Mesodermal cell (in vitro differentiated cells): ENCODE results near the gene MLN.

Source experiments
- H3K27ac ChIP-seq: 2 replicates; pipeline ENCODE4 v1.7.0; 2013; ENCODE audit warnings: mild to moderate bottlenecking, low read depth, low read length, moderate library complexity; ENCODE audit not compliant: severe bottlenecking
- H3K36me3 ChIP-seq: 2 replicates; pipeline ENCODE4 v1.7.1; 2013; ENCODE audit warnings: mild to moderate bottlenecking, low read length, moderate library complexity; ENCODE audit not compliant: control insufficient read depth, insufficient read depth
- H3K4me1 ChIP-seq: one replicate; pipeline ENCODE4 v1.7.1; 2013; ENCODE audit warnings: mild to moderate bottlenecking, low read length; ENCODE audit not compliant: insufficient read depth, control insufficient read depth, poor library complexity, severe bottlenecking
- H3K4me3 ChIP-seq: 2 replicates; pipeline ENCODE4 v1.7.0; 2013; ENCODE audit warnings: low read length, control low read depth, mild to moderate bottlenecking; ENCODE audit not compliant: insufficient read depth, poor library complexity, severe bottlenecking; ENCODE audit errors: extremely low read depth
- H3K9me3 ChIP-seq: 2 replicates; pipeline ENCODE4 v1.7.1; 2013; ENCODE audit warnings: mild to moderate bottlenecking, low read length, moderate library complexity; ENCODE audit not compliant: control insufficient read depth
- WGBS, 2 experiments: methylation state at CpG; one replicate each; pipeline ENCODE4 v1.1.5; 2013; ENCODE audit warnings: missing lambda C conversion rate in 2 of 2; ENCODE audit not compliant: insufficient coverage in 2 of 2; 5-methylcytosine and 5-hydroxymethylcytosine counted together

Gene MLN

GRCh38 chr6:33750244-33750991 lies 53.4 kb downstream of the MLN start:
- H3K27ac ChIP-seq: no peak overlapping the region
- 88 to 90% methylated on average over 7 of the region's 11 CpGs for WGBS, 2 experiments

GRCh38 chr6:33749401-33749800 lies 54.4 kb downstream of the MLN start:
- Histone ChIP-seq H3K4me3 (no peak overlapping the region), H3K27ac (no peak overlapping the region), H3K4me1 (peaks cover 34% of the 10 kb centered on the region), H3K9me3 (no peaks in the 10 kb centered on the region), H3K36me3 (no peaks in the 10 kb centered on the region)
- 73 to 78% methylated on average over 4 to 6 of the region's 7 CpGs for WGBS, 2 experiments

More at GRCh38 chr6:33750244-33750991, 53.4 kb downstream of the MLN start:
- Histone ChIP-seq H3K9me3 (no peaks in the 10 kb centered on the region), H3K36me3 (no peaks in the 10 kb centered on the region), H3K4me3 (no peak overlapping the region), H3K4me1 (peaks cover 24% of the 10 kb centered on the region)

- Histone ChIP-seq H3K4me1 (peaks cover 38% of the 10 kb centered on the region), H3K36me3 (no peaks in the 10 kb centered on the region), H3K27ac (no peak overlapping the region), H3K9me3 (no peaks in the 10 kb centered on the region), H3K4me3 (no peak overlapping the region)
- 76 to 83% methylated on average over 1 to 2 of the region's 4 CpGs for WGBS, 2 experiments
These were observed 55.0 kb downstream of the MLN start for GRCh38 chr6:33748841-33749240.

- WGBS, 2 experiments: 88 to 93% methylated on average over 3 to 5 of the region's 5 CpGs
These were observed 56.0 kb downstream of the MLN start for GRCh38 chr6:33747823-33748222.

GRCh38 chr6:33746651-33747100 lies 57.1 kb downstream of the MLN start, which contains the start of gene IP6K3:
Gene IP6K3 (minus strand): TSS chr6:33746905. CDS start chr6:33735476, 11,429 bp downstream.
- Histone ChIP-seq H3K9me3 (no peaks in the 10 kb centered on the region), H3K4me1 (peaks cover 42% of the 10 kb centered on the region), H3K4me3 (peak within 1 kb of the TSS; percentile 36)

More at GRCh38 chr6:33747823-33748222, 56.0 kb downstream of the MLN start:
- peaks cover 40% of the 10 kb centered on the region for H3K4me1 ChIP-seq
- H3K9me3 ChIP-seq: no peaks in the 10 kb centered on the region
- H3K4me3 ChIP-seq: no peak overlapping the region
- H3K36me3 ChIP-seq: peaks cover 2% of the 10 kb centered on the region
- no peak overlapping the region for H3K27ac ChIP-seq

GRCh38 chr6:33746036-33746600 lies 57.7 kb downstream of the MLN start:
- H3K9me3 ChIP-seq: no peaks in the 10 kb centered on the region
- peaks cover 41% of the 10 kb centered on the region for H3K4me1 ChIP-seq
- peaks cover 4% of the 10 kb centered on the region for H3K36me3 ChIP-seq
- peak overlapping the region; percentile 36 for H3K4me3 ChIP-seq
- peak overlapping the region; percentile 77 for H3K27ac ChIP-seq
- WGBS, 2 experiments: 35 to 43% methylated on average over 6 to 9 of the region's 14 CpGs

More at GRCh38 chr6:33746651-33747100, 57.1 kb downstream of the MLN start, which contains the start of gene IP6K3:
- Histone ChIP-seq H3K27ac (peak within 1 kb of the TSS; percentile 77), H3K36me3 (peaks cover 2% of the 10 kb centered on the region)
- WGBS, 2 experiments: 44 to 50% methylated on average over 4 to 5 of the region's 10 CpGs

GRCh38 chr6:33745548-33745947 lies 58.3 kb downstream of the MLN start:
- H3K4me1 ChIP-seq: peaks cover 39% of the 10 kb centered on the region
- peak overlapping the region; percentile 36 for H3K4me3 ChIP-seq
- peaks cover 9% of the 10 kb centered on the region for H3K36me3 ChIP-seq
- H3K9me3 ChIP-seq: no peaks in the 10 kb centered on the region
- H3K27ac ChIP-seq: peak overlapping the region; percentile 77
- WGBS, 2 experiments: 86 to 89% methylated on average over 6 of the region's 7 CpGs

GRCh38 chr6:33744895-33745546 lies 58.8 kb downstream of the MLN start:
- Histone ChIP-seq H3K27ac (peak overlapping the region; percentile 77), H3K4me1 (peaks cover 39% of the 10 kb centered on the region), H3K4me3 (peak overlapping the region; percentile 36)

More at GRCh38 chr6:33744895-33745546, 58.8 kb downstream of the MLN start:
- 68 to 70% methylated on average over 10 of the region's 13 CpGs for WGBS, 2 experiments
- peaks cover 9% of the 10 kb centered on the region for H3K36me3 ChIP-seq
- no peaks in the 10 kb centered on the region for H3K9me3 ChIP-seq
